BLaER1 (cell line): Measurements from ENCODE around the gene GALNT10.

ENCODE experiments used
- H3K27ac ChIP-seq: shearing (Covaris generic); formaldehyde crosslinking; 2 replicates; pipeline ENCODE4 v1.8.1; 2022
- H3K27me3 ChIP-seq: shearing (Covaris generic); formaldehyde crosslinking; 2 replicates; pipeline ENCODE4 v1.8.1; 2022
- H3K36me3 ChIP-seq: shearing (Covaris generic); formaldehyde crosslinking; 2 replicates; pipeline ENCODE4 v1.8.1; 2022
- H3K4me1 ChIP-seq: shearing (Covaris generic); formaldehyde crosslinking; 2 replicates; pipeline ENCODE4 v1.8.1; 2022
- H3K4me2 ChIP-seq: shearing (Covaris generic); formaldehyde crosslinking; 2 replicates; pipeline ENCODE4 v1.8.1; 2022
- H3K4me3 ChIP-seq: shearing (Covaris generic); formaldehyde crosslinking; 2 replicates; pipeline ENCODE4 v1.8.1; 2022
- H3K9ac ChIP-seq: shearing (Covaris generic); formaldehyde crosslinking; 2 replicates; pipeline ENCODE4 v1.8.1; 2022
- H3K9me3 ChIP-seq: shearing (Covaris generic); formaldehyde crosslinking; 2 replicates; pipeline ENCODE4 v1.8.1; 2022
- H4K20me1 ChIP-seq: shearing (Covaris generic); formaldehyde crosslinking; 2 replicates; pipeline ENCODE4 v1.8.1; 2022
- Cebpa-rat ChIP-seq: shearing (Covaris generic); IDR thresholded peaks from 2 replicates; pipeline ENCODE4 v1.8.1; 2022

GALNT10 gene

DNA sequence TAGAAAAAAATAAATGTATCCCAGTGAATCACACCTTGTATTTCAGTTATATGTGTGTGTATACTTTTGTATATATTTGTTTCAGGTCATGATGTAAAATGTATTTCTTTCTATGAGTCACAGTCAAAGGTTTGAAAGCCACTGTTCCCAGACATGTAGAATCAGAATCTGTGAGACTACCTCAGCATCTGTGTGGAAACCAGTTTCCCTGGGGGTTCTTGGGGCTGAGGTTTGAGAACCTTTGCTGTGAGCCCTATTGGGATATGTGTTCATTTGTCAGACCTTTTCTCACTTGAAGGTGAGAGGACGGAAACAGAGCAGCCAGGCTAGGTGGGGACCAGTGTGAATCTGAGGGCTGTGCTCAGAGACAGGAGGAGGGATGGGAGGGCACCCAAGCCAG lies 176.6 kb downstream of the GALNT10 start:
- Histone ChIP-seq H3K4me1 (peaks cover 11% of the 10 kb centered on the region), H3K36me3 (no peaks in the 10 kb centered on the region), H3K9ac (no peak overlapping the region), H3K4me3 (no peak overlapping the region), H4K20me1 (no peaks in the 10 kb centered on the region), H3K4me2 (no peak overlapping the region), H3K27ac (no peak overlapping the region), H3K27me3 (no peaks in the 10 kb centered on the region), H3K9me3 (no peaks in the 10 kb centered on the region)
- no peak for TF ChIP-seq Cebpa-rat

- no peaks in the 10 kb centered on the region for H3K9me3 ChIP-seq
- H3K27me3 ChIP-seq, result no peaks in the 10 kb centered on the region
- no peak overlapping the region for H3K9ac ChIP-seq
- TF ChIP-seq Cebpa-rat, result no peak
- no peak overlapping the region for H3K4me3 ChIP-seq
- H3K27ac ChIP-seq, result no peak overlapping the region
- no peaks in the 10 kb centered on the region for H3K36me3 ChIP-seq
- no peak overlapping the region for H3K4me2 ChIP-seq
- H4K20me1 ChIP-seq, result no peaks in the 10 kb centered on the region
- peaks cover 11% of the 10 kb centered on the region for H3K4me1 ChIP-seq
Measured at GRCh38 chr5:154368041-154368800, 177.7 kb downstream of the GALNT10 start.

GRCh38 chr5:154369682-154370081 lies 179.1 kb downstream of the GALNT10 start:
- Histone ChIP-seq H3K9me3 (no peaks in the 10 kb centered on the region), H3K4me3 (no peak overlapping the region), H3K4me2 (no peak overlapping the region), H3K36me3 (no peaks in the 10 kb centered on the region), H3K27ac (no peak overlapping the region), H3K27me3 (no peaks in the 10 kb centered on the region), H4K20me1 (no peaks in the 10 kb centered on the region), H3K4me1 (peaks cover 2% of the 10 kb centered on the region), H3K9ac (no peak overlapping the region)
- TF ChIP-seq Cebpa-rat, result no peak

DNA sequence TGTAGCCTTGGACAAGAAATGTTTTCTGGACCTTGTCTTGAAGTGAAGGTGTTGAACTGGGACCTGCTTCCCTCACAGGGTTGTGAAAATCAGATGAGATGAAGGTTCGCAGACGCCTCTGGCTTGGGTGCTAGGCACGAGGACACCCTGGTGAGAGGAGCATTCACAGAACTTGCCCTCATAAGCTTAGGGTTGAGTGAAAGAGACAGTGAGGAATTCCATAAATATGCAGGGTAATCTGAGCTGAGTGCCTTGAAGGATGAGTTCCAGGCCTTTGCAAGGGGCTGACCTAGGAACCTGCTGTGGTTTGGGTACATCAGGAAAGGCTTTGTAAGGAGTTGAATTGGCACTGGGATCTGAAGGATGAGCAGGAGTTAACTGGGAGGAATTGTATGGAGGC lies 179.6 kb downstream of the GALNT10 start:
- no peaks in the 10 kb centered on the region for H3K4me1 ChIP-seq
- no peak overlapping the region for H3K4me2 ChIP-seq
- H3K9me3 ChIP-seq, result no peaks in the 10 kb centered on the region
- H3K27ac ChIP-seq, result no peak overlapping the region
- no peaks in the 10 kb centered on the region for H3K36me3 ChIP-seq
- no peaks in the 10 kb centered on the region for H3K27me3 ChIP-seq
- no peaks in the 10 kb centered on the region for H4K20me1 ChIP-seq
- H3K9ac ChIP-seq, result no peak overlapping the region
- H3K4me3 ChIP-seq, result no peak overlapping the region
- no peak for TF ChIP-seq Cebpa-rat

- Histone ChIP-seq H4K20me1 (no peaks in the 10 kb centered on the region), H3K4me2 (no peak overlapping the region), H3K9ac (no peak overlapping the region), H3K9me3 (no peaks in the 10 kb centered on the region), H3K27ac (no peak overlapping the region), H3K36me3 (no peaks in the 10 kb centered on the region), H3K27me3 (no peaks in the 10 kb centered on the region), H3K4me3 (no peak overlapping the region), H3K4me1 (no peaks in the 10 kb centered on the region)
- no peak for TF ChIP-seq Cebpa-rat
Measured at GRCh38 chr5:154370813-154371212, 180.3 kb downstream of the GALNT10 start.

GRCh38 chr5:154371687-154372086 lies 181.2 kb downstream of the GALNT10 start:
- Histone ChIP-seq H4K20me1 (no peaks in the 10 kb centered on the region), H3K4me2 (no peak overlapping the region), H3K4me3 (no peak overlapping the region), H3K27me3 (no peaks in the 10 kb centered on the region), H3K9me3 (no peaks in the 10 kb centered on the region), H3K27ac (no peak overlapping the region), H3K36me3 (peaks cover 4% of the 10 kb centered on the region; the same call in 1 of the 2 replicates), H3K4me1 (no peaks in the 10 kb centered on the region), H3K9ac (no peak overlapping the region)
- no peak for TF ChIP-seq Cebpa-rat

- no peaks in the 10 kb centered on the region for H3K9me3 ChIP-seq
- H3K4me1 ChIP-seq, result no peaks in the 10 kb centered on the region
- no peaks in the 10 kb centered on the region for H4K20me1 ChIP-seq
- no peak overlapping the region for H3K27ac ChIP-seq
- peaks cover 12% of the 10 kb centered on the region; the same call in 1 of the 2 replicates for H3K36me3 ChIP-seq
- no peak for TF ChIP-seq Cebpa-rat
- no peaks in the 10 kb centered on the region for H3K27me3 ChIP-seq
- no peak overlapping the region for H3K9ac ChIP-seq
- no peak overlapping the region for H3K4me3 ChIP-seq
- no peak overlapping the region for H3K4me2 ChIP-seq
Measured at GRCh38 chr5:154372661-154373060, 182.1 kb downstream of the GALNT10 start.

GRCh38 chr5:154373326-154373725 lies 182.8 kb downstream of the GALNT10 start:
- H3K4me1 ChIP-seq, result no peaks in the 10 kb centered on the region
- H3K9me3 ChIP-seq, result no peaks in the 10 kb centered on the region
- H3K4me2 ChIP-seq, result no peak overlapping the region
- H3K9ac ChIP-seq, result no peak overlapping the region
- no peaks in the 10 kb centered on the region for H3K27me3 ChIP-seq
- no peak for TF ChIP-seq Cebpa-rat
- H3K36me3 ChIP-seq, result peaks cover 14% of the 10 kb centered on the region; the same call in 1 of the 2 replicates
- no peak overlapping the region for H3K27ac ChIP-seq
- H3K4me3 ChIP-seq, result no peak overlapping the region
- H4K20me1 ChIP-seq, result no peaks in the 10 kb centered on the region

DNA sequence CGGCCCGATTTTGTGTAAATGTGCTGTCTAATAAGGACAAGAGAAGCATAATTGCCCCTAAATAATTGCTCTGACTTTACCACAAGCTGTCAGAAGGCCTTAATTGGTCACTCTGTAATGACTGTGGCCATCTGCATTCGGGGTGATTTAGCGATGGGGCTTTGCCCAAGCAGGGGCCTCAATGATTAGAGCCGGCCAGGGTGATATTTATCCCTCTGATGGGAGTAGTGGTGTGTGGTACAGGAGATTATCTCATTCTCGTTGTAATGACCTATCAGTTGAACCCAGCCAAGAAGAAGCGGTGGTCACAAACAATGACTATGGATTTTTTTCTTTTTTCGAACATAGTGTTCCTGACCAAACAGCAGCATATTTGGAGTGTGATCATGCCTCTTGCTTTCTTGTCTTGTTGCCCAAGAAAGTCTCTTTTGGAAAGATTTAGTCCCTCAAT lies 183.2 kb downstream of the GALNT10 start:
- no peaks in the 10 kb centered on the region for H3K9me3 ChIP-seq
- no peak overlapping the region for H3K9ac ChIP-seq
- peaks cover 18% of the 10 kb centered on the region; the same call in 1 of the 2 replicates for H3K36me3 ChIP-seq
- H3K27me3 ChIP-seq, result no peaks in the 10 kb centered on the region
- TF ChIP-seq Cebpa-rat, result no peak
- no peak overlapping the region for H3K27ac ChIP-seq
- no peak overlapping the region for H3K4me2 ChIP-seq
- H3K4me3 ChIP-seq, result no peak overlapping the region
- no peaks in the 10 kb centered on the region for H4K20me1 ChIP-seq
- H3K4me1 ChIP-seq, result no peaks in the 10 kb centered on the region

- no peak for TF ChIP-seq Cebpa-rat
- Histone ChIP-seq H3K4me2 (no peak overlapping the region), H3K4me3 (no peak overlapping the region), H3K36me3 (peaks cover 18% of the 10 kb centered on the region; the same call in 1 of the 2 replicates), H3K4me1 (no peaks in the 10 kb centered on the region), H3K27me3 (no peaks in the 10 kb centered on the region), H3K27ac (no peak overlapping the region), H3K9me3 (no peaks in the 10 kb centered on the region), H4K20me1 (no peaks in the 10 kb centered on the region), H3K9ac (no peak overlapping the region)
Measured at GRCh38 chr5:154374264-154374663, 183.7 kb downstream of the GALNT10 start.
